GM21825 (cell line): ENCODE results near the gene REEP6.
"Not testable (repeated sequence)": the region's sequence is repeated elsewhere in the genome, so short reads cannot be mapped to it uniquely, and the experiment has no call there.

ENCODE experiments used
- ATAC-seq: cut with Tn5 transposase; IDR thresholded peaks from one replicate; pipeline ENCODE4 v1.9.1; 2021; ENCODE audit warnings: mild to moderate bottlenecking, moderate library complexity; ENCODE audit not compliant: unreplicated experiment

REEP6 gene

DNA sequence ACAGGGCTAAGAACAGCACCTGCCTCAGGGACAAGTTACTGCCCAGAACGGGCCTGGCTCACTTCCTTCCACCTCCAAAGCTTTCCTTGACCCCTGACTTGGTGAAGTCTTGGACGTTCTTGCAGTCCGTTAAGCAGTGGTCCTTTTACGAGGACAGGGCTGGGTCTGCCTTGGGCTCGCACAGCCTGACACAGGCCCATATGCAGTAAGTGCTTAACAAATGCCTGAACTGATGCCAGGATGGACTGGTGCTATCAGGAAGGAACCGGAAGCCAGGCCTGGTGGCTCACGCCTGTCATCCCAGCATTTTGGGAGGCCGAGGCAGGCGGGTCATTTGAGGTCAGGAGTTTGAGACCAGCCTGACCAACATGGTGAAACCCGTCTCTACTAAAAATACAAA is 31.1 kb downstream of the REEP6 start:
- no peak for ATAC-seq

DNA sequence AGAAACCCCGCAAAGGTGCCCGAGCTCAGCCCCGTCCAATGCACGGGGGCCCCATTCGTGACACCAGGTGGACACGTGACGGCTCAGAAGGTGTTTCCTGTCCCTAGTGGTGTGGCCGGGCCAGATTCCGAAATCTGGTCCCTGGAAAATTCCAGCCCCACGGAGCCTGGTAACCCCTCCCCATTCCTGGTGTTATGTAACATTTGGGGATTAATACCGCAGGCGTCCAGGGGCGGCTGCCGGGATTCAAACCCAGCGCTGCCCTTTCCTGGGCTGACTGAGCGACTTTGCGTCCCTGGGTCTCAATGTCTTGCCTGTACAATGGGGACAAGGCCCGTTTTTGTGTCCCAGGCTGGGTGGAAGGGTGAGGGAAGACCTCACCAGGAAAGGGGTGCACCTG is 31.9 kb downstream of the REEP6 start:
- no peak for ATAC-seq

DNA sequence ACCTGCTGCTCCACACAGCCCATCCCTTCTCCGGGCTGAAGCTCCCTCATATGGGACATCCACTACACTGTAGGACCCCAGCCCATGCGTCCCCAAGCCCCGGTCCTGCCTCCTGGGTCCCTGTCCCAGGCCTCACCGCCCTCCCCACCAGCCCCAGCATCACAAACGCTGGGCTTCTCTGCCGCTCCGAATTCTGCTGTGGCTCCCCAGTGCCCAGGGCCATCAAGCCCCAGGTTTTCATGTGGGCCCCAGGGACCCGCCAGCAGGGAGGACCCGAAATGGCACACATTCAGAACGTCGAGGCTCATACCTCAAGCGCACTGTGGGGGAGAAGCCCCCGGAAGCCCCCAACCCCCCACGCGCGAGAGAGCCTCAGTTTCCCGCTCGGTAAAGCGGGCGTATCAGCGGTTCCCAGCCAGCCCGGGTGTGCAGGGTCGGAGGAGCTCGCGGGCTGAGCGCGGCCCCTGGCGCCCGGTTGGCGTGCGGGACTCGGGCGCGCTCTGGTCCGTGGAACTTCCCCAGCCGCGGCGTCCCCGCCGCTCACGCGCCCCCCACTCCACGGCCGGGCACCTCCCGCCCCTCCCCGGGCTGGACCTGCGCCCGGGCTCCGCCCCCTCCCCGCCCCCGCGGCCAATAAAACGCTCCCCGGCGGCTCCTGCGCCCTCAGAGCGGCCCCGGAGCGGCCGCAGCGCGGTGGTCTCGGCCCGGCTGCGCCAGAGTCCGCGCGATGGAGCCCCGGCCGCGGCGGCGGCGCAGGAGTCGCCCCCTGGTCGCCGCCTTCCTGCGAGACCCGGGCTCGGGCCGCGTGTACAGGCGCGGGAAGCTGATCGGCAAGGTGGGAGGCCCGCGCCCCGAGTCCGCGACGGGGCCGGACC is 32.7 kb downstream of the REEP6 start, which contains the start of gene PLK5:
TSS of gene PLK5 (plus strand) at position 666 of the 875 bp plus-strand sequence. CDS start 2,920 bp downstream, outside the sequence.
- no peak for ATAC-seq

DNA sequence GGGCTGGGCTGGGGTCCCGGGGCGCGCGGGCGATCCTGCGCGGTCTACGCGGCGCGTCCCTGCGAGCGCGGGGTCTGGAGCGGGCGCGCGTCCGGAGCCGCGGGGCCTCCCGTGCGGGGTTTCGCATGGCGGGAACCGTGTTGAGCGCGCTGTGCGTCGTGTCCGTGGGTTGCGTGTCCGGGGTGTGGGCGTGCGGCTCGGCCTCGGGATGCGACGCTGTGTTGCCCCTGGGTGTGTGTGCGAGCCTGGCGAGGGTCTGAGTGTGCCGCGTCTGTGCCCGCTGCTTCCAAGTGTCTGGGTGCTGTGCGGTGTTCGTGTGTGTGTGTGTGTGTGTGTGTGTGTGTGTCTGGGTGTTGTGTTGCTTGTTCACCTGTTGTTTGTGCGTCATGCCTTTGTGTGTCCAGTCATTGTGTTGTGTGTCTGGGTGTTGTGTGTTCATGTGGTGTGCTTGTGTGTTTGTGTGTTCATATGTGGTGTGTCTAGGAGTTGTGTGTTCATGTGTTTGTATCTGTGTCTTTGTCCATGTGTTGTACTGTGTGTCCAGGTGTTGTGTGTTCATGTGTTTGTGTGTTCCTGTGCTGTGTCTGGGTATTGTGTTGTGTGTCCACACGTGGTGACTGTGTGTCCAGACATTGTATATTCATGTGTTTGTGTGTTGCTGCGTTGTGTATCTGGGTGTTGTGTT is 33.4 kb downstream of the REEP6 start:
- ATAC-seq: no peak

DNA sequence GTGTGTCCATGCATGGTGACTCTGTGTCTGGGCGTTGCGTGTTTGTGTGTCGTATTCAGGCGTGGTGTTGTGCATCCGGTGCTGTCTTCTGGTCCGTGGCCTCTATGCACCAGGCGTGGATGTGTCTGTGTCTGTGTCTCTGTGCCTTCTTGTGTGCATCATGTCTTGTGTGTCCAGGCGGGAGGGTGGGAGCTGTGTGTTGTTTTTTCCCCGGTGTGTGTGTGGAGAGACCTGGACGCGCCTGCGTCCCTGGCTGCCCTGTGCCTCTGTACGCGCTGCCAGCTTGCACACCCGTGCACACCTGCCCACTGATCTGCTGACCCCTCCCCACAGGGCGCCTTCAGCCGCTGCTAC is 34.0 kb downstream of the REEP6 start:
- no peak for ATAC-seq

DNA sequence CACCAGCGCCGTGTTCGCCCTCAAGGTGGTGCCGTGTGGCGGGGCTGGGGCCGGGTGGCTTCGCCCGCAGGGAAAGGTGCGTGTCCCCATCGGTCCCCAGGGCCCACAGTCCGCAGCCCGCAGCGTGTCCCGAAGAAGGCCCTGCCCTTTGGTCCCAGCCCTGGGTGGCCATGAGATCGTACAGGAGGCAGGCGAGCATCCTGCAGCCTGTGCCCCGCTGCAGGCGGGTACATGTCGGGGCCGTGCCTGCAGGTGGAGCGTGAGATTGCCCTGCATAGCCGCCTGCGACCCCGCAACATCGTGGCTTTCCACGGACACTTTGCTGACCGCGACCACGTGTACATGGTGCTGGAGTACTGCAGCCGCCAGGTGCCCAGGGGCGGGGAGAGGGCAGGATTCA is 34.4 kb downstream of the REEP6 start:
- no peak for ATAC-seq

DNA sequence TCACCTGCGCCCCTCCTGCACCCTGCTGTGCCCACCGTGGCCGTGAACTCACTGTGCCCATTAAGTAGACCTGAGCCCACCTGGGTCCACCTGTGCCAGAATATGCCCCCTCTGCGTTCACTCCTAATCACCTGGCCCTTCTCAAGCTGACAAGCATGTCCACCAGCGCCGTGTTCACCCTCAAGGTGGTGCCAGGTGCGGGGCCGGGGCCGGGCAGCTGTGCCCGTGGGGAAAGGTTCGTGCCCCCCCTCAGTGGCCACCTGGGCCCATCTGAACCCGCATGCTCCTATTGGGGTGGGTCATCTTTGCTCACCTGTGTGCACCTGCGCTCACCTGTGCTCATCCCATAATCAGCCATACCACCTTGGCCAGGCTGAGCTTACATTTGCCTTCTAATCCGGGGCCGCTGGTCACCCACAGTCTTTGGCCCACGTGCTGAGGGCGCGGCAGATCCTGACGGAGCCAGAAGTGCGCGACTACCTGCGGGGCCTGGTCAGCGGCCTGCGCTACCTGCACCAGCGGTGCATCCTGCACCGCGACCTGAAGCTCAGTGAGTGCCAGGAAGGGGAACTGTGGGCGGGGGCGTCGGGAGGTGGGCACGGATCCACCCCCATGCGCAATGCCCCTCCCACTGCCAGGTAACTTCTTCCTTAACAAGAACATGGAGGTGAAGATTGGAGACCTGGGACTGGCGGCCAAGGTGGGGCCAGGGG is 35.2 kb downstream of the REEP6 start:
- no peak for ATAC-seq

DNA sequence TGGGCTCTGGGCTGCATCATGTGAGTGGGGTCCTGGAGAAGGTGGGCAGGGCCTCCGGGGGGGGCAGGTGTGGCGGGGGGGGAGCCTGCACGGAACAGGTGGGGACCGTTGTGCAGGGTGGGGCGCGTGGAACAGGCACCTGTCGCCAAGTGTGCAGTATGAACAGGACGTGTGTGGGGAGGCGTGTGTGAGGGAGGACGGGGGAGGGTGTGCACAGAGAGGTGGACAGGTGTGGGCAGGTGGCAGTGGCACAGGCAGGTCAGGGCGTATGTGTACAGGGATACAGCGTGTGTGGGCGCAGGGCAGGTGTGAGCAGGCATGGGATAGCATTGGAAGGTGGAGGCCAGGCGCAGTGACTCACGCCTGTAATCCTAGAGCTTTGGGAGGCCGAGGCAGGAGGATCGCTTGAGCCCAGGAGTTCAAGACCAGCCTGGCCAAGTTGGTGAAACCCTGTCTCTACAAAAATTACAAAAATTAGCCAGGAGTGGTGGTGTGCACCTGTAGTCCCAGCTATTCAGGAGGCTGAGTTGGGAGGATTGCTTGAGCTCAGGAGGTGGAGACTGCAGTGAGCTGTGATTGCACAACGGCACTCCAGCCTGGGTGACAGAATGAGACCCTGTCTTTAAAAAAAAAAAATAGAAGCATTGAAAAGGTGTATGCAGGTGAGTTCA is 36.1 kb downstream of the REEP6 start:
- ATAC-seq: no peak

DNA sequence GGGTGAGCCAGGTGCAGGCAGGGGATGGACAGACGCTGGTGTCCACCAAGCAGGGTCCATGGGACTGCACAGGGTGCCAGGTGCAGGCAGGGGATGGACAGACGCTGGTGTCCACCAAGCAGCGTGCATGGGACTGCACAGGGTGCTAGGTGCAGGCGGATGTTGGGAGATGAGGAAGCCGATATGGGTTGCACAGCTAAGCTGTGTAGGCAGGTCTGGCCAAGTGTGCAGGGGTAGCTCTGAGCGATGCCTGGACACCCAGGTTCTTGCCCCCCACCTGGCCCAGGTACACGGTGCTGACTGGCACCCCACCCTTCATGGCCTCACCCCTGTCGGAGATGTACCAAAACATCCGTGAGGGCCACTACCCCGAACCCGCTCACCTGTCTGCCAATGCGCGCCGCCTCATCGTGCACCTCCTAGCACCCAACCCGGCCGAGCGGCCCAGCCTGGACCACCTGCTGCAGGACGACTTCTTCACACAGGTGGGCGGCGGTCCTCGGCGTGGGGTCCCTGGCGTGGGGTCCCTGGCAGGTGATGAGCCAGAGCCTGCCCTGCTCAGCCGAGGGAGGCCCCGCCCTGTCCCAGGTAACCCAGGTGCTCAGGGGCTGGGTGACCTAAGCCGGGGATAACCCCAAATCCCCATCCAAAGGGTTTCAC is 36.8 kb downstream of the REEP6 start:
- no peak for ATAC-seq

DNA sequence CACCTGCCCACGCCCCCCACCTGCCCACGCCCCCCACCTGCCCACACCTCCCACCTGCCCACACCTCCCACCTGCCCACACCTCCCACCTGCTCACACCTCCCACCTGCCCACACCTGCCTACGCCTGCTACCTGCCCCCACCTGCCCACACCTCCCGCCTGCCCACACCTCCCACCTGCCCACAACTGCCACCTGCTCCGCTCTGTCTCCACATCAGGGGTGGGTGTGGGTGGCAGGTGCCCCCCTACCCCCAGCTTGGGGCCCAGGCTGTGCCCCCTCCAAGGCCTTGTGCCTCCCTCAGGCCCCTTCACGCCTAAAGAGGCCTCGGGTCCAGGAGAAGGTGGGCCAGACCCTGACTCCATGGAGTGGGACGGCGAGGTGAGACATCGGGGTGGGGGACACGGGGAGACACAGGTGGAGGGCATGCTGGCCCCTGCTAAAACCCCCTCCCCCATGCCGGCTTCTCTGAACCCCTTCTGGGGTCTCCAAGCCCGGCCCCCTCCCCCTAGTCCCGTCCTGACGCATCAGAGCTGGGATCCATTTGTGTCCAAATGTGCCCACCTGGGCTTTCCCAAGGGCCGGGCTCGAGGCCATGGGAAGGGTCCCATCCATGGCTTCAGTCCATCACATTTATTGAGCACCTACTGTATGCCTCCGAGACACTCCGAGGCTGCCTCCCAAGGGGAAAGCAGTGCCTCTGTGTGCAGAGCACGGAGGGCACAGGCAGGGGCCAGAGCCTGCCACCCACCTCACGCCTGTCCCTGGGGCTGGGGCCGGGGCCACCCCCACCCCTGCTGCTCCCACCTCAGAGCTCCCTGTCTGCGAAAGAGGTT is 37.8 kb downstream of the REEP6 start:
- ATAC-seq: no peak

DNA sequence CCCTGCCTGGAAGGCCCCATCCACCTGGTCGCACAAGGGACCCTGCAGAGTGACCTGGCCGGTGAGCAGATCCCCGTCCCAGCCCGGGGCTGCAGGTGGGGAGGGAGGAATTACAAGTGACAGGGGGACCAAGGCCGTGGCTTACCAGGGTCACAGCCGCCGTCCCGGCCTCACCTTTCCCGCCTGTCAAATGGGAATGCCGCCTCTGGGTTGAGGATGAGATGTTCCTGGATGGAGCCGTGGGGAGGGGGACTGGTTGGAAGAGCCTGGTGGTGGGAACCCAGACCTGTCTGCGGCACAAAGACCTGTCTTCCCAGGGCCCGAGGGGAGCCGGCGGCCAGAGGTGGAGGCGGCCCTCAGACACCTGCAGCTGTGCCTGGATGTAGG is 38.4 kb downstream of the REEP6 start:
- ATAC-seq: no peak

DNA sequence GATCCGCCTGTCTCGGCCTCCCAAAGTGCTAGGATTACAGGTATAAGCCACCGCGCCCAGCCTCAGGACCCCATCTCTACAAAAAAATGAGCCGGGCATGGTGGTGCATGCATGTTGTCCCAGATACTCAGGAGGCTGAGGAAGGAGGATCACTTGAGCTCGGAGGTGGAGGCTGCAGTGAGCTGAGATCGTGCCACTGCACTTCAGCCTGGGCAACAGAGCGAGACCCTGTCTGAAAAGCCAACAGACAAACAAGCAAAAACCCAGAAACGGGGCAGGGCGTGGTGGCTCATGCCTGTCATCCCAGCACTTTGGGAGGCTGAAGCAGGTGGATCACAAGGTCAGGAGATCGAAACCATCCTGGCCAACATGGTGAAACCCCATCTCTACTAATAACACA is 39.9 kb downstream of the REEP6 start:
- not testable (repeated sequence) for ATAC-seq

DNA sequence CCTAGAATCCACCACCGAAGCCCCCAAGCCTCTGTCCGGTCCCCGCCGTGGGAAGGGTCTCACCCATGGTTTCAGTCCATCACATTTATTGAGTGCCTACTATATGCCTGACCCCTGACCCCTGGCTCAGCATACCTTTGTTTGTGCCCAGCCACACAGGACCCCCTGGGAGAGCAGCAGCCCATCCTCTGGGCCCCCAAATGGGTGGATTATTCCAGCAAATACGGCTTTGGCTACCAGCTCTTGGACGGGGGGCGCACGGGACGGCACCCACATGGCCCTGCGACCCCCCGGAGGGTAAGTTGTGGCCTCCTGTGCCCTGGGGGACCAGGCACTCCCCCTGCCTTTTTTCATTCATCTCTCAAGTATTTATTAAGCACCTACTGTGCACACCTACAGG is 40.6 kb downstream of the REEP6 start:
- ATAC-seq: no peak

DNA sequence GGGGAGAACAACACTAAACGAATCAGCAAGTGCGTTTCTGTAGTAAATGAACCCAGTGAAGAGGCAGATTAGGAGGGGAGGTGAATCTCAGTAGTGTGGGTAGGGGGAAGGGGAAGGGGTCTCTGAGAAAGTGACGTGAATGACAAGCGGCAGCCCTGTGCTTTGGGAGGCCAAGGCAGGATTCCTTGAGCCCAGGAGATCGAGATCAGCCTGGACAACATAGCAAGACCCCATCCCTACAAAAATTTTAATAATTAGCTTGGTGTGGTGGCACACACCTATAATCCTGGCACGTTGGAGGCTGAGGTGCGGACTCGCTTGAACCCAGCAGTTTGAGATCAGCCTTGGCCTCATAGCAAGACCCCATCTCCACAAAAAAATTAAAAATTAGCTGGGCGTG is 41.0 kb downstream of the REEP6 start:
- no peak for ATAC-seq

DNA sequence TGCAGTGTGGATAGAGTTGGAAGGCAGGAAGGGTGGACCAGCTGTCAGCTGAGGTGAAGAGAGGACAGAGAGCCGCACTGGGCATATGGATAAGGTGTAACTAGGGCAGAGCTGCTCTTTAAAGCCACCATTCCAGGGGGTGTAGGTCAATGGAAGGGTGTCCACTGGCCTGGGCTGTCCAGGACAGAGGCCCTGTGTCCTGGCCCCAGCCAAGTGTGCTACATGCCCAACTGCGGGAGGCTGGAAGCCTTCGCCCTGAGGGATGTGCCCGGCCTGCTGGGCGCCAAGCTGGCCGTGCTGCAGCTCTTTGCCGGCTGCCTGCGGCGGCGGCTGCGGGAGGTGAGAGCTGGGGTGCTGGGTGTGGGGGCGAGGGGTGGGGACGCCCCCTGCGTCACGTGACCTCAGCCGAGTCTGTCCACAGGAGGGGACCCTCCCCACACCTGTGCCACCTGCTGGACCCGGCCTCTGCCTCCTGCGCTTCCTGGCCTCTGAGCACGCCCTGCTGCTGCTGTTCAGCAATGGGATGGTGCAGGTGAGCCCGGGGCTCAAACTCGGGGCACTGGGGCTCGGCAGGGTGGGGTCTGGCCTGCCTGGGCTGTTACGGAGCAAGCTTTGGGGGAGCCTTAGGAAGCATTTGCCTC is 42.6 kb downstream of the REEP6 start:
- ATAC-seq: no peak

DNA sequence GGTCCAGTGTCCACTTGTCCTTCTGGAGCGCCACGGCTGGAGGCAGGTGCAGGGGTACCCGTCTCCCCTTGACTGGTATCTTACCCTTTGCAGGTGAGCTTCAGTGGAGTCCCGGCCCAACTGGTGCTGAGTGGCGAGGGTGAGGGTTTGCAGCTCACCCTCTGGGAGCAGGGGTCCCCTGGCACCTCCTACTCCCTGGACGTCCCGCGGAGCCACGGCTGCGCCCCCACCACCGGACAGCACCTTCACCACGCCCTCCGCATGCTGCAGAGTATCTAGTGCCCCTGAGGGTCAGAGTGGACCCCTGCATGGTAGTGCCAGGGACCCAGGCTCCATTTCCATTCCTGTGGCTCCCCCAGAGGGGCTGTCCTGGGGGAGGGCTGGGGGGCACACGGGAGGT is 44.0 kb downstream of the REEP6 start:
- no peak for ATAC-seq

DNA sequence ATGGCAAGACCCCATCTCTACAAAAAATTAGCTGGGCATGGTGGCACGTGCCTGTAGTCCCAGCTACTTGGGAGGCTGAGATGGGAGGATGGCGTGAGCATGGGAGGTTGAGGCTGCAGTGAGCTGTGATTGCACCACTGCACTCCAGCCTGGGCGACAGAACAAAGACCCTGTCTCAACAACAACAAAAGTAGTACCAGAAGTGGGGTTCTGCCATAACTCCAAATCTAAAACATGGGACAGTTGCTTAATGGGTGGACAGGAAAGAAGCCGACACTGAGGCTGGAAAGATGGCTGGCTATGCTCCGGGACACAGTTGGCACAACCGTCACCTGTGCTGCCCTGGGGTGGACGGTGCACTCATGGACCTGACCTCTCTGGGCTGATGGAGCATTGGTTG is 44.7 kb downstream of the REEP6 start:
- ATAC-seq: not testable (repeated sequence)

DNA sequence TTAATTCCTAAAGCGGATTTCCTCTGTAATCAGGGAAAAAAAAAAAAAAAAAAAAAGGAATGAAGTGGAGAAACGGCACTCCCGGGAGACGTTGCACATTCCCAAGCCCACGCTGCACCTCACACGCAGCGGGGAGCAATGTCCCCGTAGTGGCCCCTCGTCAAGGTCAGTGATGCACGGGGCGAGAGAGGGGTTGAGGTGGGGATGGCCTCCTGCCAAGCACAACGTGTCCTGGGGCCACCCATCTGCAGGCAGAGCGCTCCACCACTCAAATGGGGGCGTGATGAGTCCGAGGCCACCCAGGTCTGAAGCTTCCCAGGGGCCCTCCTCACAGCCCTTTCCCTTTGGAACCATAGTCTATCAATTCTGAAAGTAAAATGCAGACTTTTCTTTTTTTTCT is 48.0 kb downstream of the REEP6 start:
- no peak for ATAC-seq

DNA sequence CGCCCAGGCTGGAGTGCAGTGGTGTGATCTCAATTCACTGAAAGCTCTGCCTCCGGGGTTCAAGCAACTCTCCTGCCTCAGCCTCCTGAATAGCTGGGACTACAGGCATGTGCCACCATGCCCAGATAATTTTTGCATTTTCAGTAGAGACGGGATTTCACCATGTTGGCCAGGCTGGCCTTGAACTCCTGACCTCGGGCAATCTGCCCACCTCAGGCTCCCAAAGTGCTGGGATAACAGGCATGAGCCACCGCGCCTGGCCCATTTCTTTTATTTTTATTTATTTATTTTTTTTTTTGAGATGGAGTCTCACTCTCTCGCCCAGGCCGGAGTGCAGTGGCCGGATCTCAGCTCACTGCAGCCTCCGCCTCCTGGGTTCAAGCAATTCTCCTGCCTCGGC is 48.8 kb downstream of the REEP6 start:
- not testable (repeated sequence) for ATAC-seq
